ENCODE data around the gene PRR22.
"Not testable (repeated sequence)": the region's sequence is repeated elsewhere in the genome, so short reads cannot be mapped to it uniquely, and the experiment has no call there.

The PRR22 gene

DNA sequence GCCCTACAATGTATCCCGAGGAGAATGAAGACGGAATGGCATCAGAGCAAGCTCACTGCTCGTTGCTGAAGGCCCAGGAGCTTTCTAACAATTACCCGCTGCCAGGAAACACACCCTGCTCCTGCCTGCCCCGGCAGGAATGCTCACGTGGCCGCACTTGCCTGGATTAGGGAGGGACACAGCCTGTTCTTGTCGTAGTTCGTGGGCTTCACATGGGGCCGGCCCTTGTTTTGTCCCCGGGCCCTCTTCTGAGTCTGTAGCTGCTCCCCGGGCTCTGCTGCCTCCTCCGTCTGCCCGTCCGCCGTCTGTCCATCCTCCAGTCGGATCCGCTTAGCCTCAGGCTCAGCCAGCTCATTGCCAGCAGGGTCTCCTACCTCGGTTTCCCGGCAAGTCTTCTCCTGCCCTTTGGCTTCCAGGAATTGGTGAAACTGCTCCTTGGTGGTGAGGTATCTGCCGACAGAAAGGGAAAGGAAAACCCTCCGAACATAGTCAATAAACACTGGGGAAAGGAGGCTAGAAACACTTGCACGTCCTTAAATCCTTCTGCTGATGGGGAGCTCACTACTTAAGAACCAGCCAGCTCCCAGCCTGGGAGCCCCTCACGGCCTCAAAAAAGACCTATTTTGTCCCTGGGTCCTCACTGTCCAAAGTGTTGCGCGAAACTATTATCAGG is 5.5 kb upstream of the PRR22 start:
- no peak for DNase-seq

GRCh38 chr19:5789351-5789761 is 4.8 kb upstream of the PRR22 start:
- no peak for DNase-seq

DNA sequence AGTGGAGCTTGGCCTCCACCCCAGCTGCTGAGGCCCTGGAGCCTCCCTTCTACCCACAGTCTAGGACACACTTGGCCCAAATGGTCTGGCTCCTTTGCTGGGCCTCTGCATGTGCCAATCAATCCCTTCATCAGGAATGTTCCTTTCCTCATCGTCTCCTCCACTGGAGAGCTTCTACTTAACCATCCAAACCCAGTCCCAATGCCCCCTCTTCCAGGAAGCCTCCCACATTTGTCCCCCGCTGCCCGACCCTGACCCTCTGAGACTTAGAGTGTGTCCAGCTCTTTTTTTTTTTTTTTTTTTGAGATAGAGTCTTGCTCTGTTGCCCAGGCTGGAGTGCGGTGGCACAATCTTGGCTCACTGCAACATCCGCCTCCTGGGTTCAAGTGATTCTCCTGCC is 3.9 kb upstream of the PRR22 start:
- DNase-seq: no peak

- DNase-seq: no peak
Measured at GRCh38 chr19:5787409-5788182, 3.0 kb upstream of the PRR22 start.

- no peak for DNase-seq
Measured at GRCh38 chr19:5786593-5787408, 2.3 kb upstream of the PRR22 start.

- DNase-seq: no peak
Measured at GRCh38 chr19:5785423-5785822, 877 bp upstream of the PRR22 start.

DNA sequence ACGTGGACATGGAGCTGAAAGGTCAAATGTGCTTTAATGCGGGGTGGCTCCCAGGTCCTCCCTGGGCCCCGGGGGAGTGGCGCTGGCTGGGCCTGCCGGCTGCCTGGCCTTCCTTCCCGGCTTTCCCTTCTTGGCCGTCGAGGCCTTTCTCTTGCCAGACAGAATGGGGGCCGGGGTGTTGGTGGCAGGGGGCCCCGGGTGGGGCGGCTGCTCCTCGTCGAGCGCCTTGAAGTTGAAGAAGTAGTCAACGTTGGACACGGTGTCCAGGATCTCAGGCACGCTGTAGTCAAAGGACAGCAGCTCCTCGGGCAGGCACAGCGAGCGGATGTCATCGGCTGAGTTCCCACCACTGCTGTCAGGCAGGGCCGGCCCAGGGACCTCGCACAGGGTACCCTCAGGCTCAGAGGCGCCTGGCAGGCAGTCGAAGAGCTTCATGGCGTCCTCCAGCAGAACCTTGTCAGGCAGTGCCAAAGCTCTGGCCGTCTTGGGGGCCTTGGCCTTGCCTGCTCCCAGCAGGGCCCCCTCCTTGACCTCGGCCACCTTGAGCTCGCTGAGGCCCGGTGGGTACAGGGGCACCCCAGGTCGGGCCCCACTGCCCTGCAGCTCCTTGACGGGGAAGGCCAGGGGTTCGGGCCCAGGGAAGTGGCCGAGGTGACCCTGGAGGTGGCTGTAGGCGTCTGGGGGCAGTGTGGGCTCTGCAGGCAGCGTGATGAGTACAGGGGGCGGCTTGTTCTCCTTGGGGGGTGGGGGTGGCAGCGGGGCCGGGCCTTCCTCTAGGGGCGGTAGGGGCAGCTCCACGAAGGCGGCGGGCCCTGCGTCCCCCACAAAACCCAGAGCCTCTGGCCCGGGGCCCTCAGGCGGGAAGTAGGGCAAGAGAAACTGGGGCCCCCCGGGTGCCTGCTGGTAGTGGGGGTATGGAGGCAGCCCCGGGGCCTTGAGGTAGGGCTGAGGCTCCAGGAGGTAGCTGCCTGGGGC is 1.3 kb downstream of the PRR22 start:
- no peak for DNase-seq

- no peak for DNase-seq
Measured at GRCh38 chr19:5782322-5782721, 2.2 kb downstream of the PRR22 start.

DNA sequence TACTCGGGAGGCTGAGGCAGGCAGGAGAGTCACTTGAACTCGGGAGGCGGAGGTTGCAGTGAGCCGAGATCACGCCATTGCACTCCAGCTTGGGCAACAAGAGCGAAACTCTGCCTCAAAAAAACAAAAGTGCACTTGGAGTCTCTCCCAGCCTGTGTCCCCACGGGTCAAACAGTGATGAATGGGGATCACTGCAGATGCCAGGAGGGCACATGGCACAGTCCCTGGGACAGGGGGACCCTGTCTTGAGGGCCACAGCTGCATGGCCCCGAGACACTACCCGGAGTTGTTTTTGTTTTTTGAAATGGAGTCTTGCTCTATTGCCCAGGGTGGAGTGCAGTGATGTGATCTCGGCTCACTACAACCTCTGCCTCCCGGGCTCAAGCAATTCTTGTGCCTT is 3.6 kb downstream of the PRR22 start:
- not testable (repeated sequence) for DNase-seq

- no peak for DNase-seq
Measured at GRCh38 chr19:5778402-5778801, 6.1 kb downstream of the PRR22 start.

DNA sequence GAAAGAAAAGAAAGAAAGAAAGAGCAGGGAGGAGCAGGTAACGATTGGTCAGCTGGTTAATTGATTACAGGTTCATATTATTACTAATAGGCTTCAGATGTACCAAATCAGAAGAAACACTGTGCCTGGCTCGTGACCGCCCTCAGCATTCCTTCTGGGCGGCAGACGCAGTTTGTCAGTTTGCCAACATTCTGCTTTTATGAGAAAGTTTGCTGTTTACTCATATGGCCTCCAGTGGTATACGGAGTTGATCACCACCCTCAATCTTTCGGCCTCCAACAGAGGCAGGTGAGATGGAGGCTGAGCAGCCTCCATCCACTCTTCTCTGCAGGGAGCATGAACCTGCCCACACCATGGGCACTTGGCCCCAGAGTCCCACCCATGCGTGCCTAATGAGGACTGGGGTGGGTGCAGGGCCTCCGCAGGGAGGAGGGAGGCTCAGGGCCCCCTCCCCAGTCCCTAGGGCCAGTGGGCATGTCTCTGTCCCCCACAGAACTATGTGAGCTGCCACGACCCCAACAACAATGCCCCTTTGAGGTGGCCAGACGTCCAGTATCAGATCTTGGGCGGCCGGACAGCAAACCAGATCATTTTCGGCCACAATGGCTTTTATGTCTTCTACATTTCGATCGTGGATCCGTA is 8.8 kb downstream of the PRR22 start:
- DNase-seq: no peak

GRCh38 chr19:5774921-5775320 is 9.6 kb downstream of the PRR22 start:
- DNase-seq: no peak

DNA sequence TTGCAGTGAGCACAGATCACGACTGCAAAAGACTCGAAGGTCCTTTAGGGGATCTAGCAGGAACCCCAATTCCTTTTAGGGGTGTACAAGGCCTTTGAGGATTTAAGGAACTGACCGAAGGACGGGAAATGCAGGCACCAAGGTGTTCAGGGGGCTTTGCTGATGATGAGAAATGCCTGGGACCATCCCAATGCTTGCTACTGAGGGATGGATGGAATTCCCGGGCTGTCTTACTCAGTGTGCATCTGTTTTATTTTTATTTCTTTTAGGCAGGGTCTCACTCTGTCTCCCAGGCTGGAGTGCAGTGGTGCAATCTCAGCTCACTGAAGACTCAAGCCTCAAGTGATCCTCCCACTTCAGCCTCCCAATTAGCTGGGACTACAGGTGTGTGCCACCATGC is 11.3 kb downstream of the PRR22 start:
- no peak for DNase-seq

GRCh38 chr19:5772416-5772815 is 12.1 kb downstream of the PRR22 start:
- no peak for DNase-seq

- no peak for DNase-seq
Measured at GRCh38 chr19:5767949-5768348, 16.6 kb downstream of the PRR22 start.

- DNase-seq: no peak
Measured at GRCh38 chr19:5765220-5765619, 19.3 kb downstream of the PRR22 start.

- no peak for DNase-seq
Measured at GRCh38 chr19:5762608-5763217, 21.8 kb downstream of the PRR22 start.

GRCh38 chr19:5753743-5754142 is 30.8 kb downstream of the PRR22 start:
- no peak for DNase-seq

- DNase-seq: no peak
Measured at GRCh38 chr19:5751709-5752108, 32.8 kb downstream of the PRR22 start.

GRCh38 chr19:5749505-5749904 is 35.0 kb downstream of the PRR22 start:
- DNase-seq: no peak

DNA sequence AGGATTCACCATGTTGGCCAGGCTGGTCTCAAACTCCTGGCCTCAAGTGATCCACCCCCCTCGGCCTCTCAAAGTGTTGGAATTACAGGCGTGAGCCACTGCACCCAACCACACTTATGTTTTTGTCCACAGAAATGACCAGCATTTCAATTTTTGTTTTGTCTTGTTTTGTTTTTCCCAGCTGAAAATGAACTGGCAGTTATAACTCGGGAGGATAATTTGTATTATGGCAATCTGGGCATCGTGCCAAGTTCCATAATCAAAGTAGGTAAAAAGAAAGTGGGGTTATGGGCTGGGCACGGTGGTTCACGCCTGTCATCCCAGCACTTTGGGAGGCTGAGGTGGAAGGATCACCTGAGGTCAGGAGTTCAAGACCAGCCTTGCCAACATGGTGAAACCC is 35.6 kb downstream of the PRR22 start:
- DNase-seq: peak; percentile 14

GRCh38 chr19:5744999-5745398 is 39.5 kb downstream of the PRR22 start:
- DNase-seq: not testable (repeated sequence)

Data from NCI-H82 (cell line).